Measurements from ENCODE around the gene ERBB2. TPM values are rescaled to one million over a fixed set of nuclear protein-coding genes. Genes with fewer than 3 reads are reported as not detected.

ERBB2 gene
- total and polyA plus RNA-seq, 2 of the 4 experiments (the other 2 are of a cell fraction): 28.7 to 33.3 TPM

GRCh38 chr17:39667945-39668924 is 31.6 kb upstream of the ERBB2 start, which contains the start of gene PNMT:
Gene PNMT, plus strand, starts transcription at chr17:39668453. Its CDS starts 23 bp downstream, at chr17:39668476.
- Histone ChIP-seq H4K8ac (ENCODE audit: low read depth in 2 of 2, low read length in 2 of 2) (no peak within 1 kb of the TSS), H2BK5ac (ENCODE audit: low read depth, low read length, poor library complexity, severe bottlenecking) (no peak within 1 kb of the TSS), H3K27me3 (ENCODE audit: control insufficient read depth, insufficient read depth, low read length) (peaks cover 44% of the 10 kb centered on the region), H3K4me3 (ENCODE audit: insufficient read depth, low read depth, low read length) (no peak within 1 kb of the TSS), H3K9me3 (ENCODE audit: control insufficient read depth, insufficient read depth, low read length) (no peaks in the 10 kb centered on the region), H3K4me1 (ENCODE audit: control insufficient read depth, insufficient read depth, low read length) (peaks cover 7% of the 10 kb centered on the region; the same call in 1 of the 2 replicates), H3K14ac (replicated peaks; ENCODE audit: low read depth, low read length) (no peak within 1 kb of the TSS), H3K4me2 (ENCODE audit: low read depth, low read length) (peak within 1 kb of the TSS; percentile 48), H3K23ac (ENCODE audit: low read depth, low read length) (no peak within 1 kb of the TSS), H3K36me3 (ENCODE audit: control insufficient read depth, insufficient read depth, low read length) (no peaks in the 10 kb centered on the region), H2BK15ac (ENCODE audit: low read depth, low read length) (no peak within 1 kb of the TSS), H2AK5ac (ENCODE audit: low read depth, low read length) (no peak within 1 kb of the TSS), H4K91ac (ENCODE audit: insufficient read depth, low read depth, low read length) (no peak within 1 kb of the TSS), H2AK9ac (replicated peaks; ENCODE audit: low read depth, low read length, poor library complexity) (peak within 1 kb of the TSS; percentile 17), H3K18ac (ENCODE audit: low read depth, low read length) (no peak within 1 kb of the TSS), H4K20me1 (ENCODE audit: insufficient read depth, low read length) (no peaks in the 10 kb centered on the region; the same call in 1 of the 2 replicates), H2BK120ac (ENCODE audit: low read depth, low read length) (no peak within 1 kb of the TSS), H3K56ac (ENCODE audit: extremely low read depth, insufficient read depth, low read length) (no peak within 1 kb of the TSS), H3K9me1 (ENCODE audit: insufficient read depth, low read length) (no peaks in the 10 kb centered on the region), H3K4ac (ENCODE audit: low read depth, low read length) (no peak within 1 kb of the TSS), H3K79me1 (ENCODE audit: low read depth in 1 of 2, low read length in 2 of 2) (no peaks in the 10 kb centered on the region), H2BK20ac (ENCODE audit: low read depth, low read length) (no peak within 1 kb of the TSS), H3K9ac (ENCODE audit: low read depth, low read length) (peak within 1 kb of the TSS; percentile 15; the same call in 1 of the 2 replicates), H3K27ac (ENCODE audit: insufficient read depth, low read length) (no peak within 1 kb of the TSS), H4K5ac (ENCODE audit: low read depth, low read length) (no peak within 1 kb of the TSS), H2AFZ (replicated peaks; ENCODE audit: low read length, poor library complexity) (peak within 1 kb of the TSS; percentile 94)
- WGBS, 2 experiments (ENCODE audit: extremely low coverage in 2 of 2, insufficient read length in 1 of 2): 4% methylated on average over 49 of the region's 85 CpGs; no CpG with 5 or more reads in 1 of the 2 experiments
- dilution Hi-C loops (cut with HindIII; ENCODE audit: low sequenced_read_pairs, unreplicated experiment) (no loop called here), in situ Hi-C loops (cut with MboI; ENCODE audit: low sequenced_read_pairs) (no loop called here), intact Hi-C loops (cut with micrococcal nuclease) (no loop called here)
- BruUV-seq (replicated peaks): no TSS peak
- ChIA-PET POLR2A (ENCODE audit: unreplicated experiment) (interaction anchor here (0.6 kb wide), 1 partner anchor 19 kb away, joined by 3 read pairs; the partner anchor contains the start of gene PGAP3), CTCF (interaction anchor here (1.0 to 2.4 kb wide), 5 partner anchors 12 to 47 kb away, joined by 3 to 10 read pairs (median 3); no protein-coding TSS in a partner anchor)
- TF ChIP-seq, protein P1, sequence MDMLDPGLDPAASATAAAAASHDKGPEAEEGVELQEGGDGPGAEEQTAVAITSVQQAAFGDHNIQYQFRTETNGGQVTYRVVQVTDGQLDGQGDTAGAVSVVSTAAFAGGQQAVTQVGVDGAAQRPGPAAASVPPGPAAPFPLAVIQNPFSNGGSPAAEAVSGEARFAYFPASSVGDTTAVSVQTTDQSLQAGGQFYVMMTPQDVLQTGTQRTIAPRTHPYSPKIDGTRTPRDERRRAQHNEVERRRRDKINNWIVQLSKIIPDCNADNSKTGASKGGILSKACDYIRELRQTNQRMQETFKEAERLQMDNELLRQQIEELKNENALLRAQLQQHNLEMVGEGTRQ (IDR thresholded peaks at IDR 0.05; ENCODE audit: low read depth, low read length): no peak
- TF ChIP-seq RAD21 (IDR thresholded peaks at IDR 0.05; ENCODE audit: low read length) (peak; percentile 49), CEBPB (IDR thresholded peaks at IDR 0.05; ENCODE audit: low read depth, low read length) (no peak), CTCF (conservative IDR thresholded peaks at IDR 0.05; ENCODE audit: low read depth, low read length) (peak; percentile 62), MXI1 (IDR thresholded peaks at IDR 0.05; ENCODE audit: borderline replicate concordance, low read depth, low read length) (no peak), SMC3 (IDR thresholded peaks at IDR 0.05; ENCODE audit: low read depth, low read length) (peak; percentile 45), NFE2L2 (IDR thresholded peaks at IDR 0.05; ENCODE audit: low read depth, low read length) (no peak)
- DNase-seq (peak; percentile 39), ATAC-seq (ENCODE audit: low read depth) (peak; percentile 67)

Measured in IMR-90 (cell line).